HUDEP-2 (cell line): Measurements from ENCODE around the gene CD19.
"Not testable (repeated sequence)": the region's sequence is repeated elsewhere in the genome, so short reads cannot be mapped to it uniquely, and the experiment has no call there.

Source experiments
- DNase-seq, 76 experiments: peaks; one replicate each; lab custom pipeline; 2025; ENCODE audit not compliant: unreplicated experiment in 76 of 76; lab: John Stamatoyannopoulos, UW

Gene CD19

DNA sequence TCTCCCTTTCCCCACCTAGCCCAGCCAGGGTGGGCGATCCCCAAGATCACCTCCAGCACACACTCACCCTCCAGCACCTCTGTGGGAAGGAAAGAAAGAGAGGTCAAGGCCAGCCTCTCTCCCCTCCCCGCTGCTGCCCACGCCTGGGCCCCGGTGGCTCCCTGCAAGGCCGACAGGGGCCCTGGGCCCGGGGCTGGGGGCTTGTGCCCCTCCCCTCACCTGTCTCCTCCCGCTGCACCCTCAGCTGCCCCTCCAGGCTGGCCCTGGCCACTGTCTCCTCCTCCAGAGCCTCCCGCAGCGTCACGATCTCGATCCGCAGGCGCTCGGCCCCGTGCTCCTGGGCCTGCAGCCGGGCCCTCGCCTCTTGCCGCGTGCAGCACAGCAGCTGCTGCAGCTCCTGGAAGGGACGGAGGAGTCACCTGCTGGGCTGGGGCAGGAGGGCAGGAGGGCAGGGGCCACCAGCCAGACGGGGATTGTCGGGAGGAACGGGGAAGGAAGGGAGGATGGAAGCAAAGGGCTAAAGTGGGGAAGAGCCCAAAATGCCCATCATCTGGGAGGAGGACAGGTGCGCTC, 25.9 kb upstream of the CD19 start:
- no peak for DNase-seq

DNA sequence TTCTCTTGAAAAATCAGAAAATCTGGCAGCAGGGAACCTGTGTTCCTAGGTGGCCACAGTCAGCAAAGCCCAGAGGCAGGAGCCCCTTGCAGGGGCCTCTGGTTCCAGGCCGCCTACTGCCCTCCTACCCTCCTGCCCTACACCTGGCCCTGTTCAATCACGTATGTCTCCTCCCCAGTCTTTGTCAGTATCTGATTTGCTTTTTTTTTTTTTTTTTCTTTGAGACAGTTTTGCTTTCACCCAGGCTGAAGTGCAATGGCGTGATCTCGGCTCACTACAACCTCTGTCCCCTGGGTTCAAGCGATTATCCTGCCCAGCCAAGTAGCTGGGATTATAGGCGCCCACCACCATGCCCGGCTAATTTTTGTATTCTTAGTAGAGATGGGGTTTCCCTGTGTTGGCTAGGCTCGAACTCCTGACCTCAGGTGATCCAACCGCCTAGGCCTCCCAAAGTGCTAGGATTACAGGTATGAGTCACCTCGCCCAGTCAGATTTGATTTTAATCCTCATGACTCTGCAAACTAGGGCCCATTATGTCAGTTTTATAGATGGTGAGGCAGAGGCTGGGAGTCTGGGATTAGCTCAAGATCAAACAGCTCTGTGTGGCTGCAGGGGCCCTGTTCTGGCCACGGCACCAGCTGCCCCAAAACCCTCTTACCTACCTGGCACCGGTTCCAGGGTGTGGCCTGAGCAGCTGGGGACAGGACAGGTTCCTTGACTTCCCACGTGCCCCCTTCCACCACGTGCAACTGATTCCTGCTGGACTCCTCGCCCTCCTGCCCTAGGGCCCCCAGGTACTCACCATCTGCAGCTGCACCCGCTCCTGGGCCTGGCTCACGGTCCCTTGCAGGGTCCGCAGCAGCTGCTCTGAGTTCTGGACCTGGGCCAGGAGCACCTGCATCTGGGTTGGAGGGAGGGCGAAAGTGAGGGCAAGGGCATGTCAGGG, 21.4 kb upstream of the CD19 start:
- DNase-seq = no peak

DNA sequence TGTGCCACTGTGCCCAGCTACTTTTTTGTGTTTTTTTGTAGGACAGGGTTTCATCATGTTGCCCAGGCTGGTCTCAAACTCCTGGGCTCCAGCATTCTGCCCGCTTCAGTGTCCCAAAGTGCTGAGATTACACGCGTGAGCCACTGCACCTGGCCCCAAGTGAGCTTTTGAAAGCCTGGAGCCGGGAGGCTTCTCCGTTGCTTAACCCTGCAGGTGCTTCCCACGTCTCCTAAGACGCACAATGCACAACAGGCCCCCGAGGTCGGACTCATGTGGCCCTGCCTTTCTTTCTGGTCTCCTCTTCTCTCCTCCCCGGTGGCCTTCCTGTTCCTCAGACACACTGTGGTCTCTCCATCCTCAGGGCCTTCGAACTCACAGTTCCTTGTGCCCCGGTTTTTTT, 19.2 kb upstream of the CD19 start:
- DNase-seq = no peak

DNA sequence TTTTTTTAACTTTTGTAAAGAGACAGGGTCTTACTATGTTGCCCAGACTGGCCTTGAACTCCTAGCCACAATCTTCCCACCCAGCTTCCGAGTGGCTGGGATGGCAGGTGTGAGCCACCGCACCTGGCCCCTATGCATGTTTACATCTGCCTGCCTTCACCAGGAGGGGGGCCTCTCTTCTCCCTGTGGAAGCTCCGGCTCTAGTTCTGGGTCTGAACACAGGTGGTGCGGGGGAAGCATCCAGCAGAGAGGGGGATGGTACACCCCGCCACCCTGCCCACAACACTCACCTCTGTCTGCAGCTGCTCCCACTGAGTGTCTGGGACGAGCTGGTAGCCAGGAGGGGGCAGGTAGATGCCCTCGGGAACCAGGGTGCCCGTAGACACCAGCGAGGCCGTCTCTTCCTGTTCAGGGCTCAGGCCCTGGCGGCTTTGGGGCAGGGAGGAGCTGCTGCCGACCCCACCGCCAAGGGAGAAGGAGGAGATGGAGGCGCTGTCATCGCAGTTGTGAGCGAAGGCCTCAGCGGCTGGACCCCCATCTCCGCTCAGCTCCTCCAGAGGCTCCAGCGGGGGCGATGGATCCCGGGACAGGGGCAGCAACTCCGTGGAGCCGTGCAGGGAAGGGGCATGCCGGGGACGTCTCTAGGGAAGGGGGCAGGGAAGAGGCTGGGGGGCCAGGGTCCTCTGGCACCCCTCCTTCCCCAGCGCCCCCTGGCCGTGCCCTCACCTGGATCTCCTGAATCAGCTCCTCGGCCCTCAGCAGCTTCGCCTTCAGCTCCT, 17.6 kb upstream of the CD19 start:
- no peak for DNase-seq

DNA sequence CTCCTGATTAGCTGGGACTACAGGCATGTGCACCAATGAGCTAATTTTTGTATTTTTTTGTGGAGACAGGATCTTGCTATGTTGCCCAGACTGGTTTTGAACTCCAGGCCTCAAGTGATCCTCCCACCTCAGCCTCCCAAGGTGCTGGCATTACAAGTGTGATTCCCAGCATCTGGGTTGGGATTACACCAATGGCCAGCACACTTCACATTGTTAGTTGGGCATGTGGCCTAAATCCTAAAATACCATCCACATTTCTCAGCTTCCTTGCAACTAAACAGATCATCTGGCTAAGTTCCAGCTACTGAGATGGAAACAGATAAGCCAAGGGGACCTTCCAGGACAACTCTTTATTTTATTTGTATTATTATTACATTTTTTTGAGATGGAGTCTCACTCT, 16.6 kb upstream of the CD19 start:
- DNase-seq = no peak

DNA sequence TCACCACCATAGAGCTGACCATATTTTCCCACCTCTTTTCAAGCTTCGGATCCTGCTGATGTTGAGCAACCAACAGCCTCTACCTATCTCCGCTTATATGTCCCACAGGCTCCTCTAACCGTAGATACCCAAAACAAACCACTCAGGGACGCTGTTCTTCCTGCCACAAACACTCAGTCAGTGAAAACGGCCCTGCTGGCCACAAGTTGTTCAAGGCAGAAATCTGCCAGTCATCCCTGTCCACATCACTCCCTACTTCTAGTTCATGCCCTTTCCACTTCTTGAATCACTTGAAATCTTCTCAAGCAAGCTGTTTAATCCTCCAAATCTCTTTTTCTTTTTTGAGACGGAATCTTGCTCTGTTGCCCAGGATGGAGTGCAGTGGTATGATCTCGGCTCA, 14.7 kb upstream of the CD19 start:
- DNase-seq = no peak

DNA sequence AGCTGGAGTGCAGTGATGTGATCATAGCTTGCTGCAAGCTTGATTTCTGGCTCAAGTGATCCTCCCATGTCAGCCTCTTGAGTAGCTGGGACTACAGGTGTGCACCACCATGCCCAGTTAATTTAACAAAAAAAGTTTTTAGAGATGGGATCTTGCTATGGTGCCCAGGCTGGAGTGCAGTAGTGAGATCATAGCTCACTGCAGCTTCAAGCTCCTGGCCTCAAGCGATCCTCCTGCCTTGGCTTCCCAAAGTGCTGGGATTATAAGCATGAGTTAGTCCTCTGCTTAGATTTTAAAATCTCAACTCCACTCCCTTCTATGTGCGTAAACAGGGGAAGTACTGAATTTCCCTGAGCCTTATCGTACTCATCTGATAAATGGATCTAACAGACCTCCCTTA, 13.1 kb upstream of the CD19 start:
- no peak for DNase-seq

DNA sequence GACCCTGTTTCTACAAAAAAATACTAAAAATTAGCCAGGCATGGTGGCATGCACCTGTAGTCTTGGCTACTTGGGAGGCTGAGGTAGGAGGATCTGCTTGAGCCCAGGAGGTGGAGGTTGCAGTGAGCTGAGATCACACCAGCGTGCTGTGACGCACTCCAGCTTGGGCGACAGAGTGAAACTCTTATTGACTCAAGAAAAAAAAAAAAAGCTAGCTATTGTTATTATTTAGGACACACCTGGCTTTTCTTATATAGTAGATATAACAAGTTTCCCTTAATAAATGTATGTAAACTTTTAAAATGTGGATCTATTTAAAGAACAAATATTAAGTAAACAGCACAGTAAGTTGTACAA, 8.6 kb upstream of the CD19 start:
- DNase-seq = no peak

DNA sequence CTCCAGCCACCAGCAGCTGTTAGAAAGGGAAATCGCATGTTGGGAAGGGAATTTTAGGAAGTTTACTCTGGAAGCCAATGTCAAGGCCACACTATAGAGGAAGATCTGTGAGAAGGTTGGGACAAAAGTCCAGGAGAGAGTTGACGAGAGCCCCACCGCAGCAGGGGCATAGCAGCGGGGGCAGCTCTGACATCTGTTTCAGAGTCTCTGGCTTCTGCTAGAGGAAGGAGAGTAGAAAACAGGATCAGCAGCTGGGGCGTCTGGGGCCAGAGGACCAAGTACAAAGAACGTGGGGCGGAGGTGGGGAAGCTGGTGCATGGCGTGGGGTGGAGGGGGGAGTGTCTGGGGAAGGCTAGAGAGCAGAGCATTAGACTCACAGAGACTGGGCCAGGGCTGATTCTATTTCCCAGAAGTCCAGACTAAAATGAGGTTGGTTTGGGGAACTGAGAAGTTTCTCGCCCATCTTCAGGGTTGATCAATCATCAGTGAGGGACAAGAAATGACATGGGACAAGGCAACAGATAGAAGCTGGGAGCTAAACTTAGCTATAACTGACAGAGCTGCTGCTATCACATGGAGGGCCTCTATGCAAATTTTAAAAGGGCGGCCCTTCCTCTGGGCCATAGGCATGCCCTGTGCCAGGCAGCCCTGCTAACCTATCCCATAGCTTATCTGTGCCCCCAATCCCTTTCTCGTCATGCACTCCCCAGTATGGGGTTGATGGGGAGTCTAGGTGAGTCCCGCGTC, 7.9 kb upstream of the CD19 start:
- DNase-seq = peak in 1 of 76 experiments; percentile 8

DNA sequence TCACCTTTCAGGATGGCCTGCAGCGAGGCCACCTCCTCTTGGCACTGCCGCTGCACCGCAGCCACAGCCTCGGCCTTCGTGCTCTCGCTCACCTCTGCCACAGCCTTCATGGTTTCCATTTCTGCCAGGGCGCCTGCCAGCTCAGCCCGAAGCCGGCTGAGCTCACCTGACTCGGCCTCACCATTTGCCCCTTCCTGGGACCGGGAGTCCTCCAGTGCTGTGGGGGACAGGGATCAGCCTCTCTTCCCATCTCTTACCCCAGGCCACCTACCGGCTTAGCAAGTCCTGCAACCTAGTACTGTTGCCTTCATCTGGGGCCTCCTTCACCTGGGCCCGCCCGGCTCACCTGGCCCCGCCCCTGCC, 7.4 kb upstream of the CD19 start:
- DNase-seq = no peak

DNA sequence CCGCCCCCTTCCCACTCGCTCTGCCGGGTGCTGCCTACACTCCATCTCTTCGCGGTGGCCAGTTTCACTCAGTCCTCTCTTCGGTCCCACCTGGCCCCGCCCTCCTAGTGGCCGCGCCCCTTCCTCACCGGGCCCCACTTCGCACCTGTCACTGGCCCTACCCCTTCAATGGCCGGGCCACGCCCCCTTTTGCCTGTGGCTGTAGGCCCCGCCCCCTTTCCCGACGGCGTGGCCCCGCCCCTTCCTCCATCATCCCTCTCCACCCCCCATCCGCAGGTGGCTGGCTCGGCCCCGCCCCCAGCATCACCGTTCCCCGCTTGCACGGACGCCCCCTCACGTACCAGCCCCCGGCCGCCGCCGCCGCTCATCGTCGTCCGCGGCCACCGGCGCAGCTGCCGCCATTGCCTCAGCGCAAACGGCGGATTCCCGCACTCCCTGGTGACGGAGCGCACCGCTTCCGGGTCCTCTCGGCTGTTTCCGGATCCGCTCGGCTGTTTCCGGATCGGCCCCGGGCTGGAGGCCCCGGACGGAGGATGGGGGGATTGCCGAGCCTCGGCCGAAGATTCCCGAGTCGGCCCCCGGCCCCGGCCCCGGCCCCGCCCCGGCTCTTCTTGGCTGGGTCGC, 6.9 kb upstream of the CD19 start, which contains the start of gene RABEP2:
Gene RABEP2, minus strand, starts transcription at position 477 of the 624 bp plus-strand sequence. Its CDS starts 75 bp downstream, at position 402.
- peak in 75 of 76 experiments; percentile 4 to 96 (median 85) for DNase-seq

DNA sequence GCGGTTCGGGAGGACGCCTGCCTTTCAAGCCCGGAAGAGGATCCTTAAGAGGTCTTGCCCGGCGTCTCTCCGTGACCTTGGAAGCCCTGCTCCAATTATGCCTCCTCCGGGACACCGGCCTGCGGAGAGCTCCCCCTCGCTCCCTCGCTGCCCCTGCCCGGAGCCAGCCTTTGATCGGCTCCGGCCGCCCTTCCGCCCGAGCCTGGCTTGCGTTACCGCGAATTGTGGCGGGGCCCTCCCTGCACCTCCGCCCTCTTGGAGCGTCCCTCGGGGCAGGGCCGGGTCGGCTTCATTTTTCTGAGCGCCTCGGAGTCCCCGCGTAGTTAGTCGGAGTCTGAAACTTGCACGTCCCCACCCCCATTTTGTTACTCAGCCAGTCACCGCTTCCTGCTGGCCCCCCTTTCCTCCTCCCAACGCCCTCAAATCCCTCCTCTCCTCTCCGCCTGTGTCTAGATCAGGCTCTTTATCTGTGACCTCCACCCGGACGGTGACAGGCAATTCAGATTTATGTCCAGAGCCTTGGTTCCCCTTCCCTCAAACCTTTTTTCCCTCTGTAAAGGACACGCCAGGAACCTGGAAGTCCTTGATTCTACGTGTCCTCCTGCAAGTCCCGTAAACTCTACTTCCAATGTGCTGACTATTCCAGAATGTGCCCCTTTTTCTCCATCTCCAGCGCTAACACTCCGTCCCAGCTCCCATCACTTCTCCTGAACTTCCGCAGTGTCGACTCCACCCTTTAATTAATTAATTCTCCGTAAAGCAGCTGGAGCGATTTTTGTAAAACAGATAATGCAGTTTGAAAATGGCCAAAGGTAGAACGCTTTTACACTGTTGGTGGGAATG, 6.2 kb upstream of the CD19 start:
- peak in 72 of 76 experiments; percentile 18 to 88 (median 61) for DNase-seq

DNA sequence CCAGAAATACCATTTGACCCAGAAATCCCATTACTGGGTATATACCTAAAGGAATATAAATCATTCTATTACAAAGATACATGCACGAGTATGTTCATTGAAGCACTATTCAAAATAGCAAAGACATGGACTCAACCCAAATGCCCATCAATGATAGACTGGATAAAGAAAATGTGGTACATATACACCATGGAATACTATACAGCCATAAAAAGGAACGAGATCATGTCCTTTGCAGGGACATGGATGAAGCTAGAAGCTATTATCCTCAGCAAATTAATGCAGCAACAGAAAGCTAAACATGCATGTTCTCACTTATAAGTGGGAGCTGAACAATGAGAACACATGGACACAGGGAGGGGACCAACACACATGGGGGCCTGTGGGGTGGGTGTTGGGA, 5.5 kb upstream of the CD19 start:
- DNase-seq = not testable (repeated sequence)

DNA sequence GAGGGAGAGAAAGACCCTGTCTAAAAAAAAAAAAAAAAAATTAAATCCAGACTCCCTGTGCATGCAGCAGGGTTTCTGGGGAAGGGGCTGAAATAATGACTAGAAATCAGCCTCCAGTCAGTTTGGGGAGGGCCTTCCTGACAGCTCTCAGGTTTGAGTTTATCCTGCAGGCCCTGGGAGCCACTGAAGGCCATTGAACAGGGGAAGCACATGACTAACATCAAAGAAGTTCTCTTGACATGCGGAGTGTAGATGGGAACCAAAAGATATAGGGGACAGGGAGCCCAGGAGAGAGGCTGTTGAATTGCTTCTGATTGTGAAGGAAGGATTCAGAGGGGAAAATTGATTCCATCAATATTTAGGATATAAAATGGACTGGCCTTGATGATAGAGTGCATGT, 4.0 kb upstream of the CD19 start:
- DNase-seq = no peak

DNA sequence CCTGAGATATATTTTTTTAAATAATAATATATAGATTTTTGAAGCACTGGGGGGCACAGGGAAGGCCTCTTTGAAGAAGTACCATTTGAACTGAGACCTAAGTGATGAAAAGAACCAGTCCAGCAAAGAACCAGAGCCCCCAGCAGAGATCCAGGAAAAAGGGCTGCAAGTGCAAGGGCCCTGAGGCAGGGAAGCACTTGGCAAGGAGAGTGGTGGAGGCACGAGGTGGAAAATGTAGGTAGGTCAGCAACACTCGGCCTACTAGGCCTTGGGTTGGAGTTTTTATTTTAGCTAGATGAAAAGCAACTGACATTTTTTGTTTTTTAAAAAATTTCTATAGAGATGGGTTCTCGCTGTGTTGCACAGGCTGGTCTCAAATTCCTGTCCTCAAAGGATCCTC, 1.6 kb upstream of the CD19 start:
- DNase-seq = no peak

DNA sequence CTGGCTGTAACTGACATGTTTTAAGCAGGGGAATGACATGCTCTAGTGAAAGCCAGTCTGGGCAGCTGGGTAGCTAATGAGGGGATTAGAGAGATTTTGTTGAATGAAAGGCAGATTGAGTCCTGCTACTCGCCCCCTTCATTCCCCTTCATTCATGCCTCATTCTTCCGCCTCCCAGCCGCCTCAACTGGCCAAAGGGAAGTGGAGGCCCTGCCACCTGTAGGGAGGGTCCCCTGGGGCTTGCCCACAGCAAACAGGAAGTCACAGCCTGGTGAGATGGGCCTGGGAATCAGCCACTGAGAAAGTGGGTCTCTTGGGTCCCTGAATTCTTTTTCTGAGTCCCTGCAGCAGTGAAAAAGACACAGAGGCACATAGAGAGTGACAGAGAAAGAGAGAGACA, 1.1 kb upstream of the CD19 start:
- no peak for DNase-seq

DNA sequence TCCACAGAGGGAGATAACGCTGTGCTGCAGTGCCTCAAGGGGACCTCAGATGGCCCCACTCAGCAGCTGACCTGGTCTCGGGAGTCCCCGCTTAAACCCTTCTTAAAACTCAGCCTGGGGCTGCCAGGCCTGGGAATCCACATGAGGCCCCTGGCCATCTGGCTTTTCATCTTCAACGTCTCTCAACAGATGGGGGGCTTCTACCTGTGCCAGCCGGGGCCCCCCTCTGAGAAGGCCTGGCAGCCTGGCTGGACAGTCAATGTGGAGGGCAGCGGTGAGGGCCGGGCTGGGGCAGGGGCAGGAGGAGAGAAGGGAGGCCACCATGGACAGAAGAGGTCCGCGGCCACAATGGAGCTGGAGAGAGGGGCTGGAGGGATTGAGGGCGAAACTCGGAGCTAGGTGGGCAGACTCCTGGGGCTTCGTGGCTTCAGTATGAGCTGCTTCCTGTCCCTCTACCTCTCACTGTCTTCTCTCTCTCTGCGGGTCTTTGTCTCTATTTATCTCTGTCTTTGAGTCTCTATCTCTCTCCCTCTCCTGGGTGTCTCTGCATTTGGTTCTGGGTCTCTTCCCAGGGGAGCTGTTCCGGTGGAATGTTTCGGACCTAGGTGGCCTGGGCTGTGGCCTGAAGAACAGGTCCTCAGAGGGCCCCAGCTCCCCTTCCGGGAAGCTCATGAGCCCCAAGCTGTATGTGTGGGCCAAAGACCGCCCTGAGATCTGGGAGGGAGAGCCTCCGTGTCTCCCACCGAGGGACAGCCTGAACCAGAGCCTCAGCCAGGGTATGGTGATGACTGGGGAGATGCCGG, 769 bp downstream of the CD19 start:
- no peak for DNase-seq

DNA sequence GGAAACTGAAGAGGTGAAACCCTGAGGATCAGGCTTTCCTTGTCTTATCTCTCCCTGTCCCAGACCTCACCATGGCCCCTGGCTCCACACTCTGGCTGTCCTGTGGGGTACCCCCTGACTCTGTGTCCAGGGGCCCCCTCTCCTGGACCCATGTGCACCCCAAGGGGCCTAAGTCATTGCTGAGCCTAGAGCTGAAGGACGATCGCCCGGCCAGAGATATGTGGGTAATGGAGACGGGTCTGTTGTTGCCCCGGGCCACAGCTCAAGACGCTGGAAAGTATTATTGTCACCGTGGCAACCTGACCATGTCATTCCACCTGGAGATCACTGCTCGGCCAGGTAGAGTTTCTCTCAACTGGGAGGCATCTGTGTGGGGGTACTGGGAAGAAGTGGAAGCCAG, 1.4 kb downstream of the CD19 start:
- no peak for DNase-seq

DNA sequence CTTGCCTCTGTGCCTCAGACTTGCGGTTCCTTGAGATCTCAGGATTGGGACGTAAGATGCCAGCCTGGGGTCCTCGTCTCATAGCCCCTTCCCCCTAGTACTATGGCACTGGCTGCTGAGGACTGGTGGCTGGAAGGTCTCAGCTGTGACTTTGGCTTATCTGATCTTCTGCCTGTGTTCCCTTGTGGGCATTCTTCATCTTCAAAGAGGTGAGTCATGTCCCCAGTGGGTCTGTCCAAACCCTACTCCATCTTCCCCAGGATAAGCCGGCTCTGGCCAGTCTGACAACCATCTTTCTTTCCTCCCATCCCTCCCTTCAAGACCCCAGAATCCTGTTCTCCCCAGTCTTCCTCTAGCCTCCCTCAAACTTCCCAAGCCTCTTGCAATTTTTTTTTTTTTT, 3.6 kb downstream of the CD19 start:
- DNase-seq = no peak
